ENCODE results near the gene FKBP5. TPM values are rescaled to one million over a fixed set of nuclear protein-coding genes. Genes with fewer than 3 reads are reported as not detected.

Gene FKBP5
- total and polyA plus RNA-seq, 9 of the 15 experiments (the other 6 are each of a cell fraction or from before 2014, with no cell fraction given): 32.7 to 151 (median 75.0) TPM

- TF ChIP-seq RBM17 (IDR thresholded peaks at IDR 0.05; ENCODE audit: borderline replicate concordance, low read depth, low read length): no peak
- no peak for TF ChIP-seq KLF16 (IDR thresholded peaks at IDR 0.05)
- TF ChIP-seq PREB (CRISPR knock-in tag; IDR thresholded peaks at IDR 0.05): no peak
- TF ChIP-seq TRIM25 (IDR thresholded peaks at IDR 0.05; ENCODE audit: borderline replicate concordance): no peak
- no peak for TF ChIP-seq KLF10 (CRISPR knock-in tag; IDR thresholded peaks at IDR 0.05)
- no peak for TF ChIP-seq REST (IDR thresholded peaks at IDR 0.05; ENCODE audit: borderline replicate concordance)
- no peak for TF ChIP-seq REST (CRISPR knock-in tag; IDR thresholded peaks at IDR 0.05; ENCODE audit: low read depth)
- no peak for TF ChIP-seq E2F4 (CRISPR knock-in tag; IDR thresholded peaks at IDR 0.05; ENCODE audit: low read depth)
- TF ChIP-seq PTTG1 (tag; IDR thresholded peaks at IDR 0.05; ENCODE audit: low read depth): no peak
- TF ChIP-seq U2AF2 (optimal IDR thresholded peaks at IDR 0.05; ENCODE audit: low read depth, low read length): no peak
- TF ChIP-seq CBFB (CRISPR knock-in tag; IDR thresholded peaks at IDR 0.05): no peak
- TF ChIP-seq CHCHD3 (CRISPR knock-in tag; IDR thresholded peaks at IDR 0.05): no peak
- no peak for TF ChIP-seq RAD51 (IDR thresholded peaks at IDR 0.05; ENCODE audit: borderline replicate concordance, low read depth)
- TF ChIP-seq ZNF174 (CRISPR knock-in tag; IDR thresholded peaks at IDR 0.05): no peak
Observed at GRCh38 chr6:35687658-35688604, 784 bp downstream of the FKBP5 start (continued).
